Measurements from ENCODE around the gene WHRN. TPM values are rescaled to one million over a fixed set of nuclear protein-coding genes. Genes with fewer than 3 reads are reported as not detected.

WHRN gene
- total and polyA plus RNA-seq, 2 donors from 2014 or later = 4.4 to 14.8 TPM

GRCh38 chr9:114452219-114453165 lies 52.8 kb downstream of the WHRN start:
- intact Hi-C loops (cut with DNase I) = no loop called here
- Histone ChIP-seq H3K27me3 (ENCODE audit: control insufficient read depth, insufficient read depth, low read length) (no peaks in the 10 kb centered on the region), H3K4me3 (ENCODE audit: low read length in 3 of 3) (no peak overlapping the region), H3K9ac (ENCODE audit: low read length in 3 of 3) (no peak overlapping the region), H3K9me3 (ENCODE audit: control insufficient read depth in 2 of 3, insufficient read depth in 1 of 3, low read length in 3 of 3) (no peaks in the 10 kb centered on the region), H3K4me1 (ENCODE audit: control insufficient read depth in 2 of 3, insufficient read depth in 2 of 3, low read depth in 1 of 3, low read length in 3 of 3) (no peaks in the 10 kb centered on the region), H3K27ac (ENCODE audit: low read depth in 2 of 2, low read length in 2 of 2) (no peak overlapping the region), H3K36me3 (ENCODE audit: control insufficient read depth in 2 of 3, insufficient read depth in 3 of 3, low read length in 3 of 3) (no peaks in the 10 kb centered on the region)
- peak in 1 of 5 donors; percentile 61 for DNase-seq
- no peak for FAIRE-seq
- no peak for TF ChIP-seq CTCF (IDR thresholded peaks at IDR 0.05; ENCODE audit: borderline replicate concordance, extremely low read depth, insufficient read depth)

- Histone ChIP-seq H3K9ac (ENCODE audit: low read length in 3 of 3) (no peak overlapping the region), H3K27me3 (ENCODE audit: control insufficient read depth, insufficient read depth, low read length) (no peaks in the 10 kb centered on the region), H3K4me3 (ENCODE audit: low read length in 3 of 3) (no peak overlapping the region), H3K9me3 (ENCODE audit: control insufficient read depth in 2 of 3, insufficient read depth in 1 of 3, low read length in 3 of 3) (no peaks in the 10 kb centered on the region), H3K36me3 (ENCODE audit: control insufficient read depth in 2 of 3, insufficient read depth in 3 of 3, low read length in 3 of 3) (no peaks in the 10 kb centered on the region), H3K4me1 (ENCODE audit: control insufficient read depth in 2 of 3, insufficient read depth in 2 of 3, low read depth in 1 of 3, low read length in 3 of 3) (no peaks in the 10 kb centered on the region), H3K27ac (ENCODE audit: low read depth in 2 of 2, low read length in 2 of 2) (no peak overlapping the region)
- FAIRE-seq = no peak
- no peak for DNase-seq
- TF ChIP-seq CTCF (IDR thresholded peaks at IDR 0.05; ENCODE audit: borderline replicate concordance, extremely low read depth, insufficient read depth) = no peak
- intact Hi-C loops (cut with DNase I) = no loop called here
These were observed 53.6 kb downstream of the WHRN start for GRCh38 chr9:114451707-114452031.

GRCh38 chr9:114450833-114451706 lies 54.2 kb downstream of the WHRN start:
- Histone ChIP-seq H3K4me1 (ENCODE audit: control insufficient read depth in 2 of 3, insufficient read depth in 2 of 3, low read depth in 1 of 3, low read length in 3 of 3) (no peaks in the 10 kb centered on the region), H3K9ac (ENCODE audit: low read length in 3 of 3) (no peak overlapping the region), H3K36me3 (ENCODE audit: control insufficient read depth in 2 of 3, insufficient read depth in 3 of 3, low read length in 3 of 3) (no peaks in the 10 kb centered on the region), H3K27me3 (ENCODE audit: control insufficient read depth, insufficient read depth, low read length) (no peaks in the 10 kb centered on the region), H3K27ac (ENCODE audit: low read depth in 2 of 2, low read length in 2 of 2) (no peak overlapping the region), H3K4me3 (ENCODE audit: low read length in 3 of 3) (no peak overlapping the region), H3K9me3 (ENCODE audit: control insufficient read depth in 2 of 3, insufficient read depth in 1 of 3, low read length in 3 of 3) (no peaks in the 10 kb centered on the region)
- no peak for DNase-seq
- no peak for FAIRE-seq
- no peak for TF ChIP-seq CTCF (IDR thresholded peaks at IDR 0.05; ENCODE audit: borderline replicate concordance, extremely low read depth, insufficient read depth)
- intact Hi-C loops (cut with DNase I) = no loop called here

All from kidney (tissue), 14 donors.